DMS53 (cell line): ENCODE data around the gene CAPN5.

Experiments used
- DNase-seq: peaks from one replicate; lab custom pipeline; 2025; lab: John Stamatoyannopoulos, UW

Gene CAPN5

GRCh38 chr11:77082838-77083565, 16.2 kb downstream of the CAPN5 start:
- DNase-seq, result no peak

- DNase-seq, result no peak
These were observed 16.9 kb downstream of the CAPN5 start for GRCh38 chr11:77083566-77084245.

GRCh38 chr11:77084581-77085191, 17.9 kb downstream of the CAPN5 start:
- DNase-seq, result no peak

- no peak for DNase-seq
These were observed 18.9 kb downstream of the CAPN5 start for GRCh38 chr11:77085652-77086051.

- DNase-seq, result peak; percentile 33
These were observed 20.0 kb downstream of the CAPN5 start for GRCh38 chr11:77086521-77087472.

- DNase-seq, result no peak
These were observed 21.0 kb downstream of the CAPN5 start for GRCh38 chr11:77087723-77088225.

- DNase-seq, result peak; percentile 95
These were observed 21.6 kb downstream of the CAPN5 start for GRCh38 chr11:77088236-77089003.

GRCh38 chr11:77089004-77089545, 22.3 kb downstream of the CAPN5 start:
- peak; percentile 45 for DNase-seq

- DNase-seq, result no peak
These were observed 23.2 kb downstream of the CAPN5 start for GRCh38 chr11:77090046-77090372.

- DNase-seq, result peak; percentile 95
These were observed 23.8 kb downstream of the CAPN5 start for GRCh38 chr11:77090373-77091111.

- DNase-seq, result peak; percentile 99
These were observed 24.6 kb downstream of the CAPN5 start for GRCh38 chr11:77091146-77091940.

- DNase-seq, result no peak
These were observed 25.6 kb downstream of the CAPN5 start for GRCh38 chr11:77092382-77092781.

GRCh38 chr11:77093056-77093891, 26.5 kb downstream of the CAPN5 start:
- DNase-seq, result no peak

GRCh38 chr11:77093987-77094840, 27.4 kb downstream of the CAPN5 start:
- no peak for DNase-seq

GRCh38 chr11:77094841-77095365, 28.1 kb downstream of the CAPN5 start:
- no peak for DNase-seq

- no peak for DNase-seq
These were observed 29.1 kb downstream of the CAPN5 start for GRCh38 chr11:77095551-77096490.
